Suppressor macrophage treated with lipopolysaccharide for 4 hours (primary cell): ENCODE results near the gene ASCL3.
"Not testable (repeated sequence)": the region's sequence is repeated elsewhere in the genome, so short reads cannot be mapped to it uniquely, and the experiment has no call there.

Source experiments
- DNase-seq: peaks from one replicate; pipeline ENCODE4 v3.0.0-alpha.2; 2020

ASCL3 gene, protein sequence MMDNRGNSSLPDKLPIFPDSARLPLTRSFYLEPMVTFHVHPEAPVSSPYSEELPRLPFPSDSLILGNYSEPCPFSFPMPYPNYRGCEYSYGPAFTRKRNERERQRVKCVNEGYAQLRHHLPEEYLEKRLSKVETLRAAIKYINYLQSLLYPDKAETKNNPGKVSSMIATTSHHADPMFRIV

DNA sequence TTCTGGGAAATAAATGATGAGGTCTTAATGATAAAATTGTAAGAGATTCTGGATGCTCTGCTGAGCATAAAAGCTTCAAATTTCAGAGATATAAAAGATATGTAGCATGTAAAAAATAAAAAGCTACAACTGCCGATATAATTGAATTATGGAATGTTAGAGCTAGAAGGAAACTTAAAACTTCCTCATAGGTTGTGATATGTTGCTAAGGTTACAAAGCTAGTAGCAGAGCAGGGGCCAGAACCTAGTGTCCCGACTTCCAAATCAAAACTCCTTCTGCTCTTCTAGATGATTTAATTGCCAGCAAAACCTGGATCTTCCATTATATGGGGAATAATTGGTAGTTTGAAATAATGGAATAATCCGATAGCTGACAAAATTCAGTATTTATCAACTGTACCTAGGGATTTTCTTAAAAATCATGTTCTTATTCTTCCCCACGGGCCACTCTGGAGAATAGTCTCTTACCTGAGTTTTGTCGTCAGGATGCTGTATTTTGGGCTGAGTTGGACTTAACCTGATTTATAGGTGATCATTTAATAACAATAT lies at the start of gene ASCL3:
ASCL3 (minus strand) TSS at position 499 of the 549 bp plus-strand sequence. CDS start 4,855 bp downstream, outside the sequence.
- no peak for DNase-seq

DNA sequence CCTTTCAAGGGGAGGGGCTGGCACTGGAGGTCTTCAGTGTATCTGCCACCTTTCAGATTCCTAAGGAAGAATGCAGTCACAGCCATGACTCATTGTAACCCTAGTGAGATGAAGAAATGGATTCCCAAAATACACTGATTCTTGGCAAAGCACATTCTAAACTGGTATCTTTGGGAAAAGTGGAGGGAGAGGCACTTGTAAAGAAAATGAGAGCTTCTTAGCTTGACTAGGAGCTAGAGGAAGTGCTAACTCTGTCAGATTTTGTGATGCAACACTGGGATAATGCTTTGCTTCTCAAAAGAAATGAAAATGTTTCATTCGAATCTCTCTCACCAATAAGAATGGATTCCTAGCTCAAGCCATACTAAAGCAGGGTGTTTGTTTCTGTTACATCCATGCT lies 46.6 kb upstream of the ASCL3 start:
- DNase-seq = peak; percentile 59

DNA sequence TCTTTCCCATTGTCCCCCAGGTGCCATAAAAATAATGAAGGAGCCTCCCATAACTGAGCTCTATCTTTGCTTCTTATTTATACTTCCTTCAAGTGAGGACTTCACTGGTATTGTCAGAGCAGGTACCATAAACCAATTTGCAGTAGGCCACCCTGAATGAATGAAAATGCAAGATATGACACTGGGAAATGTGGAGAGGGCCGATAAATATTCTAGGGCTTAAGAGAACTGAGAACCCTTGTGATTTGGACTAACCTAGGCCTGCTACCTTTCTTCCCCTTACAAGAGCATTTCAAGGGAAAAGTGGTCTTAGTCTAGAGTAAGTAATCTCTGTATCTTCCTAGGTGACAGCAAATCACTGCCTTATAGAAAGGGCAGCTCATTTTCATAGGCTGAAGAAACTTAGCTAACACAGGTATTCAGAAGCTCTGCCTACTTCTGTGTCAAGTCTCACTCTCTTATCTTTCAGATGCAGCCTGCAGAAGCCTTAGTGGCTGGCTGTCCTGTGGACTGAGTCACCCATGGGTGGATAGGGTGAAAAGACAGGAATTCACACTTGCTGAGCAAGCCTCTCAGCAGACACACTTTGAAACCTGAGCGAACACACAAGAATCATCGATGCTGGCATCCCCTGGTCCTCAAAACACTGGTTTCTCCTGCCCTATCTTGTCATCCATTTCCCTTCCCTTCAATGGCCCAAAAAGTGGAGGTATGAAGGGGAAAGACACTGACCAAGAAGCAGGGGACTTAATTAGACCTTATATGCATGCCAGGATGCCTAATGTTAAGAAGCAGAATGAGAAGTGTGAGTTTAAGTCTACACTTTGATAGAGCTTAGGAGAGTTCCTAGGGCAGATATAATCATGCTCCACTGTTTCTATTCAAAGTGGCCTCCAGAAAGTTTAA lies 45.8 kb upstream of the ASCL3 start:
- DNase-seq = no peak

DNA sequence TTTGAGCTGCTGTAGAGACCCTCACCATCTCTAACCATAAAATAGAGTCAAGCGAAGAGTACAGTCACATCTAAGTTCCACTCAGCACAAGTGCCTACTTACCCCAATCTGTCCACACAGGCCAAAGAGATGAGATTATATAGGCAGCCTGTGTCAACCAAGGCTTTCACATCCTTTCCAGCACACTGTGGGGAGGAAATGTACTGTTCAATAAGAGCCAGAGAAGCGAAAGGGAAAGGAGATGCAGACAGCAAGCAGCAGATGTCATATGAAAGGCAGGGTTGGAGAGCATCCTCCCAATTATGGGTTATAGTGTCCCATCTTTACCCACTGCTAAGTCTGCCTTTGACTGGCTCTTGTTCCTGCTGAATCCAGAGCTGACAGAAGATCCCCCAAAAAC lies 44.6 kb upstream of the ASCL3 start:
- DNase-seq = no peak

DNA sequence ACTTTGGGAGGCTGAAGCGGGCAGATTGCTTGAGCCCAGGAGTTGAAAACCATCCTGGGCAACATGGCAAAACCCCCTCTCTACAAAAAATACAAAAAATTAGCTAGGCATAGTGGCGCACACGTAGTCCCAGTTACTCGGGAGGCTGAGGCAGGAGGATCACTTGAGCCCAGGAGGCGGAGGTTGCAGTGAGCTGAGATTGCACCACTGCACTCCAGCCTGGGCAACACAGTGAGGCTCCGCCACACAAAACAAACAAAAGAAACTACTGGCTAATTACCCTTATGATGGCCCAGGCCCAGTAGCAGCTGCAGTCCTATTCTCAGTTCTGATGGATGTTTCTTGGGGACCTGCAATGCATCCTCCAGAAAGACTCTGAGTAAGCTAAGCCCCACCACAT lies 44.0 kb upstream of the ASCL3 start:
- not testable (repeated sequence) for DNase-seq

DNA sequence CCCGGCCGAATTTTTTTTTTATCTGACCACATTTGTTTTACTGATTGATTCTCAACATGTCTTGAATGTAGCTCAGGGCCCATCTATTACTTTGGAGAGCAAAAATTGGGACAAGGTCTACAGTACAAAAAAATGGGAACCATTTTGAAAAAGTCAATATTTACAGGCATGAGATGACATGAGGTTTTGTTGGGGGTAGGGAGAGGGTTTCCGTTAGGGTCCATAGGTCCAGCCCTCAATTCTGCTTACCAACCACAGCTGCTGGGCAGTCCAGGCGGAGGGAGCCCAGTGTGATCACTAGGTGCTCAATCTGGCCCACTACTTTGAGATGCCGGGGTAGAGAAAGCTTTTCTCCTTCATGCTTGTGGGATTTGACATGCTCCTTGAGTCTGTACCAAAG lies 42.6 kb upstream of the ASCL3 start:
- no peak for DNase-seq

DNA sequence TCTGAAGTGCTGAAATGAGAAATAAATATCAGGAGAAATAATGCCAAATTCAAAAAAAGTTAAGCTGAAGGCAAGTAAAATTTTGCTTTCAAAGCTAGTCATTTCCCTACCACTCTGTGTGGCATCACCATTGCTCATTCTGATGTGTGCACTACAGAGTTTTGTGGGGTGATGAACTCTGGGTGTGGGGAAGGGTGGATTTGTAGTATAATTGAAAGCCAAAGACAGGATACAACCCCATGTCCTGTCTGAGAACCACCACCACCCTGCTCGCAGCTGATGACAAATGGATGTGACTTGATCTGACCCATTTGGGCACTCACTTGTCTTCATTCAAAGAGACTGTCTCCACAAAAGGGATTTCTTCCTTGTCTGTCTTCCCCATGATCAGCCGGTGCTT lies 40.7 kb upstream of the ASCL3 start:
- no peak for DNase-seq

DNA sequence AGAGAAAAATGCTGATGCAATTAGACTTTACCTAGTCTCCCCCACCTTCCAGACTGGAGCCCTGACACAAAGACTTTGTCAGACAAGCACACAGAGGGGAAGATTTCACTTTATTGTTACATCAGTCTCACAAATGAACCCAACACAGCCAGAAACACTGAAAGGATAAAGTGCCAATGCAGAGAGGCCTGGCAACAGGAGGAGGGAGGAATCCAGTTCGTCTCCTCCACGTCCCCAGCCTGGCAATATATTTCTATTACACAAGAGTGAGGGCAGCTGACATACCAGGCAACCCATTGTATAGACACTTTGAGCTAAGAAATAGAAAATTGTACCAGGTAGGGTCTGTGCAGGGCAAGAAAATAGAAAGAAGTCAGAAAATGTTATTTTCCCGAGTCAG lies 37.7 kb upstream of the ASCL3 start:
- no peak for DNase-seq

DNA sequence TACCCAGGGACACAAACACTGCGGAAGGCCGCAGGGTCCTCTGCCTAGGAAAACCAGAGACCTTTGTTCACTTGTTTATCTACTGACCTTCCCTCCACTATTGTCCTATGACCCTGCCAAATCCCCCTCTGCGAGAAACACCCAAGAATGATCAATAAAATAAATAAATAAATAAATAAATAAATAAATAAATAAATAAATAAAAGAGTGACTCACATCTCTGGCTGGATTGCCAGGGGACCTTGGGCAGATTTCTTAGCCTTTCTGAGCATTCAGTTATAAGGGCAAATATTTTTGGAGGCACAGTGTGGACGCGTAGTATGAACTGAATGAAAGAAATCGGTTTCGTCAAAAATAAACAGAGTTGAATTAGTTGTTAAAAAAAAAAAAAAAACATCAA lies 36.5 kb upstream of the ASCL3 start:
- not testable (repeated sequence) for DNase-seq

DNA sequence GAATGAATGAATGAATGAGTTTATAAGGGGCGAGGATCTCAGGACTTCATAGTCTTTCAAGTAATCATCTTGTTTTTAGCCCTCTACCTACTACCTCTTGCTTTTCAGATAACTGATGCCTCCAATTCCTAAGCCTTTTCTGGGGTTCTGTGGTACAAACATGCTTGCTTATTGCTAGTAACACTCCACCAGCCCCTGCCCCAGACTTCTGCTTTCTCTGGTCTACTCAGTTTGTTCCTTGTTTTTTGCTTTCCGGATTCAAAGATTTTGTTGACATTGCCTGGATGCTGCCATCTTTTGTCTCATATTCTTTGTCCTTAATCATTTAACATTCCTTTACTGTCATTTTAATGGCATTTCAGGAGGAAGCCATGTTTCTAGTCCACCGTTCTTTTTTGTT lies 30.3 kb upstream of the ASCL3 start:
- no peak for DNase-seq

DNA sequence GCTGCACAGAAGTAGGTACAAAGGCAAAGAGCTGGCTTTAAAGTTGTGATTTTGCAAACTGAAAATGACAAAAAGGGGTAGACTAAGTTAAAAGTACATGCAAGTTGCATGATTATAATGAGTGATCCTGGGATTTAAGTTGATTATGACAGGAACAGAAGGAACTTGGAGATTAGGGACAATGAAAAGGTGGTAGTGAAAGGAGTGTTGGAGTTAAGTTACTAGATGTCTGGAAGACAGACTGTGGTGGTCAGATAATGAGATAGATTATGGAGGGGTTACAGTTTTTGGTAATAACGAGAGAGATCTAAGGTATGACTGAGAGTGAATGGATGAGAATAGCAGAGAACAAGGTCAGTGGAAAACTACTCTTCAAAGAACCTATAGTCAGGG lies 29.1 kb upstream of the ASCL3 start:
- DNase-seq = no peak

DNA sequence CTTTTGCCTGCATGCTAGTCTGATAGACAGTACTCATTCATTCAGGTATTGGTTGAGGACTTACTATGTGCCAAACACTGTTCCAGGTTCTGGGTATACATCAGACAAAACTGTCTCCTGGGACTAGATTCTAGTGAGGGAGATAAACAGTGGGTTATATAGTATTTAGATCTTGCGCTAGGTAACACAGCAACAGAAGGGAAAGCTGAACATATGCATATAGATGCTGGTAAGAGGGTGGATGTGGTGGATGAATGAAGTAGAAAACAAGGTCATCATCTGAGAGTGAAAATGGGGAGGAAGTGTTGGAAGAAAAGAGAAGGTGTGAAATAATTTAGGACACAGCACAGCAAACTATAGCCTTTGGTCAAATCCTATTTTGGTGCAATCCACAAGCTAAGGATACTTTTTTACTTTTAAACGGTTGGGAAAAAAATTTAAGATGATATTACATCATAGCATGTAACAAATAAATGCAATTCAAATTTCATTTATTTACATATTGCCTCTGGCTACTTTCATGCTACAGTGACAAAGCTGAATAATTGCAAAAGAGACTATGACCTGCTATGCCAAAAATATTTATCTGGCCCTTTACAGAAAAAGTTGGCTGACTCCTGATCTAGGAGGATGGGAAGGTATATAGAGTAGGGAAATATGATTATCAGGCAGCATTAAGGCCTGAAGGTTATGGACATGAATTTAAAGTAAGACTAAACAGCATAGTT lies 28.5 kb upstream of the ASCL3 start:
- no peak for DNase-seq

DNA sequence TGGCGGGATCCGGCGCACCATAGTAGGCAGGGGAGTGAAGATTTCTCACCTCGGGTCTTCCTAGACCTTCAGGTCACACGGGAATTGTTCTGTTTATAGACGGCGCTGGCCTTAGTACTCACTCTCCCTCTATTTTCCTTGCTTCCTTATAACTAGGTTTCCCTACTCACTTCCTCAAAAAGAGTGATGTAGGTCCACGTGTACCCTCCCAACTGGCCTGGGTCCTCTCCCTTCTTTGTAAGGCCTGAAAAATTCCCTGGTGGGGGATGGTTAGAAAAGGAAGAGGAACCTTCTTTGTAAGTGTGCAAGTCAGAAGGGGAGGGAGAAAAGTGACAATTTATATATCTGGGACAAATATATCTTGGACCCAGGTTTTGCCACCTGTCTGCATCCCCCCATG lies 24.4 kb upstream of the ASCL3 start:
- peak; percentile 78 for DNase-seq

DNA sequence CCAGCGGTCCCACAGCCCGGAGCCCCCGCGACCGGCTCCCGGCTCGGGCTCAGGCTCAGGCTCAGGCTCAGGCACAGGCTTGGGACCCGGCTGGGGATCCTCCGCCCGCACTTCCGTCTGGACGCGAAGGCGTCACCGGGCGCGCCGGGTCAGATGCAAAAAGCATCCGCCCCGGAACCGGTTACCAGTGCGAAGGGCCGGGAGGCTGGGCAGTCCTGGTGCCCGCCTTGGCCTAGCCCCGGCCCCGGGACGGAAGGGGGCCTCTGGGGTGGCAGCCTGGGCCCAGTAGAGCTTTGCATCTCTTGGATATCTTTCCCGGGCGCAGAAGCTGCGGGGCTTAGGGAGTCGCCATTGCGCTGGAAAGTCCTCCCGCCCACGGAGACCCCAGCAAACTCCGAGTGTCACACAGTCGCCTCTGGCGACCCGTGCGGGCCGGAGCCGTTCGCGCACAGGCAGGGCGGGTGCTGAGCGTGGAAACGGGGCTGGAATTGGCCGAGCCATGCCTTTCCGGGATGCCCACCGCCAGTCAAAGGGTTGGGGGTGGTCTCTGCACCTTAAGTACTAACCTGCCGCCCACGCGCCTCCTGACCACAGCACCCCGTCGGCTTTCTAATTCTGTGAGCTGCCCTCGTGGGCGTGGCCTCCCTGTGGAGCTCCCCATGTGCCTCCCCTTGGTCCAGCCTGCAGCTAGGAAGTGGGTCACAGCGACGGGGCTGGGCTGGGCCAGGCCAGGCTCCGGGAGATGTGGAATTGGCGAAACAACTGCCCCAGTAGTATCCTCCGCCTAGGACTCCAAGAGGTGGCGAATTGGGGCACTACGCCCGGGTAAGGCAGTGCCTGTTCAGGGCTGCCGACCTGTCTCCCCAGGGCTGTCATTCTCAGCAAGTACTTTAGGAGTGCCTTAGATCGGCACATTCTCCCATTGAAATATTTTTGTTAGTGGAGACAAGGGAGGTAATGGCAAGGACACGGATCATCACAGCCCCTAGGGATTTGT lies 21.8 kb upstream of the ASCL3 start, which contains the start of gene TMEM9B:
TMEM9B (minus strand) TSS at position 119 of the 997 bp plus-strand sequence. CDS start 129 bp downstream, outside the sequence.
- peak; percentile 94 for DNase-seq

DNA sequence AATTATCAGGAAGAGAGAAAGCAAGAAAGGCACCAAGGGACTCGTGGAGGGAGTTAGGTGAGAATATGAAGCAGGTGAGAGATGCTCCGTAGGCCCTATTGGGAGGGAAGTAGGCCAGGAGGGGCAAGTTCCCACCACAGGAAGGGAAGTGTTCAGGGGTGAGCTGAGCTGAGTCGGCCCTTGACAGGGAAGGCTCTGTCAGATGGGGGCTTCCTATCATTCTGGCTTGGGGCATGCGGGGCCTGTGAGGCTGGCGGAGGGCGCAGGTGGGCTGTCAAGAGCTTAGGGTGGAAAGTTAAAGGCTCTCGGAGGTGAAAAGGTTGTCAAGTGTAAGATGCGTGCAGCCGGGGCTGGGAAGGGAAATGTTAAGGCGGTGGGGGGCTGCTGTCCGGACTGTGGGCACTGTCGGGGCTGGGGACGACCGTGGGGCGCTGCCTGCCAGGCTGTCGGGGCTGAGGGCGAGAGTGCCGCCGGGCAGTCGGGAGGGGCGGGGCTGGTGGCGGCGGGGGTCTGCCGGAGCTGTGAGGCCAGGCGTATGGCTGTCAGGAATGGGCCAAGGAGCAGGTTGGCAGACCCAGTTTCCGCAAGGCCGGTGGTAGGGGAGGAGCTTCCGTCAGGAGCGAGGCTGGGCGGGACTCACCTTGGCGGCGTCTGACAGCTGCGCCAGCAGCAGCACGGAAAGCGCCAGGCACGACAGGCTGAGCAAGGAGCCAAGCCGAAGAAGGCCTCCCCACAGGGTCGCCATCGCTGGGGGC lies 20.9 kb upstream of the ASCL3 start:
- no peak for DNase-seq

DNA sequence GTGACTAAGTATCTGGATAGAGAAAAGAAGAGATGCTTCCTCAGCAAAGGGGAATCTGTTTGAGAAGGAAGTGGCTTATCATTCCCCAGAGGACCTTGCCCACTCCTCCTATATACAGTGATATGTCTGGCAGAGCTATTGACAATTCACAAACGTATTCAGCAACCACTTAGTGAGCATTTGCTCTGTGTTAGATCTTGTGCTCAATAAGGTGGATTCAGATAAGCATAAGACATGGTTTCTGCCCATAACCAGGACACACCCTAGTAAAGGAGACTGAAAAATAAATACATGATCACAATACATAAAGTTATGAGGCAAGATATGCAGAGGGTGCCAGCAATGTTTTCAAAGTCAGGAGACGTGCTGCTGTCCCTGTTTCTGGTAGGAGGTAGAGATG lies 20.0 kb upstream of the ASCL3 start:
- DNase-seq = no peak

DNA sequence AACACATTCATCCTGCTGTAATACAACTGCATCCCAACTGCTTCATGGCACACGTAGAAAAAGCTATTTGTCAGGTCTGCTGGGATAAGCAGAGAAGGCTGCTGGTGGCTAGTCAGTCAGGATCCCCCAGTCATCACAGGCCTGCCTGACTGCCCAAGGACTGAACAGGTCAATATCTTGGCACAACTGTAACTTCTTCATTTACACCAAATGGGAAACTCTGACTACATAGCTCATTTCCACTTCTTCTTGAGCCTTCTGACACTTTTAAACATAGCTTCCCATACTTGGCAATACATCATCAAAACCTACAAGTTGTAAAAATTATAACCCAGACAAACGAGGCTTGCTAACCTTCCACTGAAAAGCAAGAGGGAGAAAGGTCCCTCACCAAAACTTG lies 18.6 kb upstream of the ASCL3 start:
- peak; percentile 47 for DNase-seq

DNA sequence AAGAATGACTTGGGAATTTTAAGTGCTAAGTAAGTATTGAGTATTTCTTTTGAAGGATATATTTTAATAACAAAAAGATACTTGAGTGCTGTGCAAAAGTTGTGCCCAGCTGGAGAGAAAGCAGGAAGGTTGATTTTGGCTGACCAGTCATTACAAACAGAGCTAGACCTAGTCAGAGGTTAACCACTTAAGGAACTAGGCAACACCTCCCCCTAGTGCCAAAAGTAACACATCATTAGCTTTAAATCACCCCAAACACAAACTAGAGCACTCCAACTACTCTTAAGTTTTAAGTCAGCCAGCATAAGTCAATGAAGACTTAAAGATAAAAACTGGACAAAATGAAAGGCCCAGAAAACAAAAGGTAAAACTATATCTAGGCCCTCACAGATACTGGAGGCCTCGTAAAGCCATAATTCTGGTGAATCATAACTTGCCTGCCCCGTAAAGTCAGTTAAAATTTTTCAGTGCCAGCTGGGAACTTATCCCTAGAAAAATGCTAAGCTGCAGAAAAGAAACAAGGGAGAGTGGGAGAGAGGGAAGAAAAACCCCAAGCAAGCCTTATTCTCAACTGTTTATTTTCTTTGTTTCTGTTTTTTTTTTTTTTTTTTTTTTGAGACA lies 16.8 kb upstream of the ASCL3 start:
- DNase-seq = peak; percentile 85

DNA sequence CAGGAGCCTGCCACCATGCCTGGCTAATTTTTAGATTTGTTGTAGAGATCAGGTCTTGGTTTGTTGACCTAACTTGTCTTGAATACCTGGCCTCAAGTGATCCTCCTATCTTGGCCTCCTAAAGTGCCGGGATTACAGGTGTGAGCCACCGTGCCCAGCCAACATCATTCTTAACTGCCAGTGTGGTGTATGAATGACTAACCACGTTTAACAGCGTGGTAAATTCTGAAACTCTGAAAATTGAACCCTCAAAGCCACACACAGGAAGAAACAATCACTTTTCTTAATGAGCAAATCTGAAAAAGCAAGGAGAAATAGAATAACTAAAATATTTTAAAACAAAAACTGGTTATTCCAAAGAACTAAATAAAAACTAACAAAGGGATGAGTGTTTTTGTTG lies 14.0 kb upstream of the ASCL3 start:
- no peak for DNase-seq

DNA sequence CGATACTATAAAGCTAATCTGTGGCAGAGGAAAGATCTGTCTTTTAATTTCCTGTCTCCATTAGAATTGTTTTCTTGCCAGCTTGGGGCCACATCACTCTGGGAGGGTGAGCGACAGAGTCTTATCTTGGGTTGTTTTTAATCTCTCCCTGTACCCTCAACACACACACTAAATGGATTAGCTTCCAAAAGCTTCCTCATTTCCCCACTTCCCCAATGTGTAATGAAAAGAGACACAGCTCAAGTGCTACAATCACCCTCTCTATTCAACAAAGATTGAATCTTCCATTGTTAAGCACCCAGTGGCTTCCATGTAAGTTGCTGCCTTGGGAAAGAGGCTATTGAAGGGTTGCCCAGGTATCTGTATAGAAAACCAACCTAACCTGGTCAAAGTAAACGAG lies 6.1 kb upstream of the ASCL3 start:
- peak; percentile 15 for DNase-seq
